Measurements from ENCODE around the gene ITIH3.

ITIH3 gene

GRCh38 chr3:52792961-52793695, 1.5 kb upstream of the ITIH3 start:
- no peak for DNase-seq (ENCODE audit: extremely low read depth in 1 of 2, low read depth in 1 of 2)

GRCh38 chr3:52793702-52794611, 639 bp upstream of the ITIH3 start:
- no peak for DNase-seq (ENCODE audit: extremely low read depth in 1 of 2, low read depth in 1 of 2)

GRCh38 chr3:52795298-52795900, 803 bp downstream of the ITIH3 start:
- DNase-seq (ENCODE audit: extremely low read depth in 1 of 2, low read depth in 1 of 2) = no peak

- DNase-seq (ENCODE audit: extremely low read depth in 1 of 2, low read depth in 1 of 2) = no peak
These were observed 1.8 kb downstream of the ITIH3 start for GRCh38 chr3:52796411-52796810.

GRCh38 chr3:52798376-52798977, 3.9 kb downstream of the ITIH3 start:
- no peak for DNase-seq (ENCODE audit: extremely low read depth in 1 of 2, low read depth in 1 of 2)

- DNase-seq (ENCODE audit: extremely low read depth in 1 of 2, low read depth in 1 of 2) = no peak
These were observed 4.4 kb downstream of the ITIH3 start for GRCh38 chr3:52798978-52799476.

GRCh38 chr3:52800079-52800478, 5.5 kb downstream of the ITIH3 start:
- no peak for DNase-seq (ENCODE audit: extremely low read depth in 1 of 2, low read depth in 1 of 2)

- DNase-seq (ENCODE audit: extremely low read depth in 1 of 2, low read depth in 1 of 2) = no peak
These were observed 7.2 kb downstream of the ITIH3 start for GRCh38 chr3:52801839-52802238.

GRCh38 chr3:52805270-52806039, 10.9 kb downstream of the ITIH3 start:
- no peak for DNase-seq (ENCODE audit: extremely low read depth in 1 of 2, low read depth in 1 of 2)

GRCh38 chr3:52809149-52809548, 14.6 kb downstream of the ITIH3 start:
- DNase-seq (ENCODE audit: extremely low read depth in 1 of 2, low read depth in 1 of 2) = no peak

- no peak for DNase-seq (ENCODE audit: extremely low read depth in 1 of 2, low read depth in 1 of 2)
These were observed 15.2 kb downstream of the ITIH3 start for GRCh38 chr3:52809662-52810377.

GRCh38 chr3:52810923-52811322, 16.3 kb downstream of the ITIH3 start:
- no peak for DNase-seq (ENCODE audit: extremely low read depth in 1 of 2, low read depth in 1 of 2)

- DNase-seq (ENCODE audit: extremely low read depth in 1 of 2, low read depth in 1 of 2) = no peak
These were observed 16.9 kb downstream of the ITIH3 start for GRCh38 chr3:52811452-52812011.

GRCh38 chr3:52813810-52814209, 19.2 kb downstream of the ITIH3 start:
- no peak for DNase-seq (ENCODE audit: extremely low read depth in 1 of 2, low read depth in 1 of 2)

GRCh38 chr3:52816199-52816598, 21.6 kb downstream of the ITIH3 start:
- DNase-seq (ENCODE audit: extremely low read depth in 1 of 2, low read depth in 1 of 2) = no peak

GRCh38 chr3:52816654-52817053, 22.1 kb downstream of the ITIH3 start:
- DNase-seq (ENCODE audit: extremely low read depth in 1 of 2, low read depth in 1 of 2) = no peak

GRCh38 chr3:52817221-52817620, 22.6 kb downstream of the ITIH3 start:
- no peak for DNase-seq (ENCODE audit: extremely low read depth in 1 of 2, low read depth in 1 of 2)

GRCh38 chr3:52817860-52818259, 23.3 kb downstream of the ITIH3 start:
- no peak for DNase-seq (ENCODE audit: extremely low read depth in 1 of 2, low read depth in 1 of 2)

GRCh38 chr3:52819936-52820335, 25.3 kb downstream of the ITIH3 start:
- no peak for DNase-seq (ENCODE audit: extremely low read depth in 1 of 2, low read depth in 1 of 2)

Data from activated CD8-positive, alpha-beta memory T cell treated with anti-CD3 and anti-CD28 coated beads for 1 hour (primary cell).